Muscle of arm (tissue), 12 donors: ENCODE measurements around the gene CPNE7. TPM values are rescaled to one million over a fixed set of nuclear protein-coding genes. Genes with fewer than 3 reads are reported as not detected.
"Not testable (repeated sequence)": the region's sequence is repeated elsewhere in the genome, so short reads cannot be mapped to it uniquely, and the experiment has no call there.

Experiments used
- DNase-seq: peaks from one replicate; pipeline ENCODE4 v3.0.0-alpha.2; 2013
- polyA plus RNA-seq, 12 donors: library from polyadenylated mRNA; unstranded; fragments of 120-200 nt; gene quantifications; one replicate each; pipeline ENCODE4 v1.2.1, GENCODE V29; 2013; ENCODE audit not compliant: insufficient read length in 12 of 12

Gene CPNE7
- polyA plus RNA-seq, 12 donors, result 0.17 to 1.8 (median 0.29) TPM; not detected in 7

DNA sequence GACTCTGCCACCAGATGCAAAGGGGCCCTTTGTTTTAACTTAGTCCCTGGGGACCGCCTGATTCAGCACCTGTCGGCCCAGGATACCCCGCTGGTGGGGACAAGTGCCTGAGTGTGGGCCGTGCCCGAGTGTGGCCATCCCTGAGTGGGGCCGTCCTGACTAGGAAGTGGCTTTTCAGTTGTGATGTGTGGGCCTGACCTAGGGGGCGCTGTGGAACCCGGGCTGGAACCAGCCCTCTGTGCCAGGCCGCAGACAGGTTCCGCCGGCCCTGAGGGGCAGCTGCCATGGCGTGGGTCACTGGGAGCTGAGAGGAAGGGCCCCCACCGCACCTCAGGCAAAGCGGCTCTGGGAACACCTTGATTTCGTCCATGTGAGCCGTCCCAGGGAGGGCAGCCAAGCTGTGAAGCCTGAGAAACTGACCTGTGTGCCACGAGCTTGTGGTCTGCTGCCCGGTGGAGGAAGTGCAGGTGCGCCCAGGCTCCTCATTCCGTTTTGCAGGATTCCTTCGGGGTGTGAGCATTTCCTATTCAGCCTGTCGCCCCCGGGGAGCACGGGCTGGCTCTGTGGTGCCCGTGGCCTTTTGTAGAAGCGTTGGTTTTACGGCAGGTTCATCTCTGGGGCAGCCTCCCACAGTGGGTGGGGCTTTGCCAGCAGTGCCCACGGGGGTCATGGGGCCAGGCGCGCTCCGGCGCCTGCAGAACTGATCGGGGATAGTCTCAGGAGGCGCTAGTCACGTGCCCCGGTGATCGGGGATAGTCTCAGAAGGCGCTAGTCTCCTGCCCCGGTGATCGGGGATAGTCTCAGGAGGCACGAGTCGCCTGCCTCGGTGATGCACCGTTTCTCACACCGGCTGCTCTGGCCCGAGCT, 9.8 kb upstream of the CPNE7 start:
- no peak for DNase-seq

DNA sequence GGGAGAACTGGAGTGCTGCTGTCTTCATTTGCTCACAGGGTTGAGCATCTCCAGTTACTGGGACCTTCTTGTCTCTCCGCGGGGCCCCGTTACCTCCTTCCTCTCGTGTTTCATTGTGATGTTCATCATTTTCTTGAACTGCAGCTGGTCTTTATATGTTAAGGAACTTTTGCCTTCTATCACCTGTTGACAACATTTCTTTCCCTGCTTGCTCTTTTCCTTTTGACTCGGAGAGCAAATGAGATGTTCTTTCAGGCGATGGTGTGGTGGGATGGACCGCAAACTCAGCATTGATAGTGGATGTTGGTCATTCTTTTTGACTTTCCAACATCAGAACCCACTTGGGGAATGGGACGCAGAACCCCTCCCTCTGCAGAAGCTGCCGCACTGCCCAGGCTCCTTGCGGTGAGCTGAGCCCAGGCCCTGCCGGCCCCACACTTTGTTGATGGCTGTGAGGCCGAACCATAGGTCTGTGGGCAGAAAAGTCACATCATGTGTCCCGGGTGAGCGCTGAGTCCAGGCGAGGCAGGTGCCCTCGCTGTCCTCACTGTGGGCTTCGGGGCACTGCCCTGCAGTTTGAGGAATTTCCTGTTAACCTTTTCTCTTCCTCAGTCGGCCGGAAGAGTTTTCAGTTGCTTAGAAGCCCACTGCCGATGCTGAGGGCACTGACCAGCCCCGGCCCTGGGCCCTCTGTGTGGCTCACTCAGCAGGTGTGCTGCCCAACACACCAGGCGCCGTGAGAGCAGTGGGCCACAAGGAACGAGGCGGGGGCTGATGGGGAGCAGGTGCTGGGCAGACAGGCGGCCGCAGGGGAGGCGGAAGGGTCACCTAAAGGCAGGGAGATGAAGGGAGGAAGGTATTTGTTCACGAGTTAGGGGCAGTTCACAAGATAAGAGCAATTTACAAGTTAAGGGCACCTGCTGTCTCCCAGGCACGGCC, 7.6 kb upstream of the CPNE7 start:
- DNase-seq, result no peak

DNA sequence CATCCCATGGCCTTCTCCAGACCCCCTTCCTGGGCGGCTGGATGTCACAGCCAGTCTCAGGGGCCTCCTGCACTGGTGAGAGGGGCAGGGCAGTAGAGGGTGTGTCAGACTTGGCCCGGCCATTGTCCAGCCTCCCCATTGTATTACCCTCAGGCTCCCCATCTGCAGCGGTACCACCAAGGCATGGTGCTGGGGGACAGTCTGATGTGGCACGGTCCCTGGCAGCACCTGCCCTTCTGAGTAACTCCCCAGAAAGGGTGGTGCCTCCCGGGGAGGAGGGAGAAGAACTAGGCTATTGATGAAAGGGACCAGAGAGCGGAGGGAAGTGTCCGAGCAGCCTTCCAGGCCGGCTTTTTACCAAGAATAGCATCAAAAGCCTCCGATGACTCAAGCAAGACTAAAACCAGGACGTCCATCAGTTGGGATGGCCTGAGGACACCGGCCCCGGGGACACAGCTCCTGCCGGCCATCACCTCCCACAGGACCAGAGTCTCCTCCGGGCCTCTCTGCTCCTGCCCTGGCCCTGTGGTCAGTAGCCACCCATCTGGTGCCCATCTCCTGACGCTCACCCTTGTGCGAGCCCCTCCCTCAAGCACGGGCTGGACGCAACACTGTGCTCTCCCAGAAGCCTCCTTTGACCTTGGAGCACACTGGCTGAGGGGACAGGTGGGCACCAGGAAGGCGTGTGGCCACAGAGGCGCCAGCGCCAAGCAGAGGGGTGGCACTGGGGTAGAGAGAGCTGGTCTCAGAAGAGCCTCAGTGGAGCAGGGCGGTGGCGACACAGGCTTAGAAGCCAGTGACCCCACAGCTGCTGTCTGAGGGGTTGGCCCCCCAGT, 5.8 kb upstream of the CPNE7 start:
- no peak for DNase-seq

DNA sequence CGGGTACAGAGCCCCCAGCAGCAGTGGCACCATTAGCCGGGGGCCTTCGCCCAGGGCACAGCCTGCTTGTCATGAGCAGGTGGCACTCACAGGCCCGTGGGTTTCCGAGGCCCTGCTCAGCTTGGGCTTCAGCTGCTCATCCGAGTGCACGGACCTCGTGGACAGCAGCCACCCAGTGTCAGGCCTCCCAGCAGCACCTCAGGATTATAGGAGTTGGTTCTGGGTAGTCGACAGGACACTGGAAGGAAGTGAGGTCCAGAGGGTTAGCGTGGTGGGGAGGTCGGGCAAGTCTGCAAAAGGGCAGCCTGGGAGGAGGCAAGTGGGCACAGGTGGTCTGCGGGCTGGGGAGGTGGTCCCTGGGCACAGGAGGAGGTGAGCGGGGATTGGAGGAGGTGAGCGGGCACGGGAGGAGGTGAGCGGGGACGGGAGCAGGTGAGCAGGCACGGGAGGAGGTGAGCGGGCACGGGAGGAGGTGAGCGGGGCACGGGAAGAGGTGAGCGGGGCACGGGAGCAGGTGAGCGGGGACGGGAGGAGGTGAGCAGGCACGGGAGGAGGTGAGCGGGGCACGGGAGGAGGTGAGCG, 5.1 kb upstream of the CPNE7 start:
- no peak for DNase-seq

DNA sequence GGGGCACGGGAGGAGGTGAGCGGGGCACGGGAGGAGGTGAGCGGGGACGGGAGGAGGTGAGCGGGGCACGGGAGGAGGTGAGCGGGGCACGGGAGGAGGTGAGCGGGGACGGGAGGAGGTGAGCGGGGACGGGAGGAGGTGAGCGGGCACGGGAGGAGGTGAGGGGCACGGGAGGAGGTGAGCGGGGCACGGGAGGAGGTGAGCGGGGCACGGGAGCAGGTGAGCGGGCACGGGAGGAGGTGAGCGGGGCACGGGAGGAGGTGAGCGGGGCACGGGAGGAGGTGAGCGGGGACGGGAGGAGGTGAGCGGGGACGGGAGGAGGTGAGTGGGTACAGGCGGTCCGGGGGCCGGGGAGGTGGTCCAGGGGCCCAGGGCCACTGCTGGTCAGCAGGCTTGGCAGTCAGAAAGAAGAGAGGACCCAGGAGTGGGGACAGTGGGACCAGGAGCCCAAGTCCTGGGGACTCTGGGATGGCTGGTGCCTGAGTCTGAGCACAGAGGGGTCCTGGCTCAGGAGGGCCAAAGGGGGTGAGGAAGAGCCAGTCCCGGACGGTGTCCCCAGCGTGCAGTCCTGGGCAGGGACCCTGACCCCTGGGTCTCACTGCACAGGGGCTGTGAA, 4.5 kb upstream of the CPNE7 start:
- not testable (repeated sequence) for DNase-seq

DNA sequence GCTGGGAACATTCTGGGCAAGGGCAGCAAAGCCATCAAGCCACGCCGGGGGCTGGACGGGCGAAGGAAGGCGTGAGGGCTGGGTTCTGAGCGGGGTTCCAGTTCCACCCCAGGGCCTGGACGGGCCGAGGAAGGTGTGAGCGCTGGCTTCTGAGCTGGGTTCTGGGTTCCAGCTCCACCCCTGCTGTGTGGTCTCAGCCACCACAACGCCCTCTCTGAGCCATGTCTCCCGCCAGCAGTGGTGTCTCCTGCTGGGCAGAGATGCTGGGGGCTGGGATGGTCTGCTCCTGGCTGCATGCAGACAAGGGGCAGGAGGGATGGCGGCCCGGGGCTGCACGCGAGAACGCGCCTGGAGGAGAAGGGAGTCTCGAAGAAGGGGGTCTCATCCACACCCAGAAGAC, 3.9 kb upstream of the CPNE7 start:
- DNase-seq, result no peak

DNA sequence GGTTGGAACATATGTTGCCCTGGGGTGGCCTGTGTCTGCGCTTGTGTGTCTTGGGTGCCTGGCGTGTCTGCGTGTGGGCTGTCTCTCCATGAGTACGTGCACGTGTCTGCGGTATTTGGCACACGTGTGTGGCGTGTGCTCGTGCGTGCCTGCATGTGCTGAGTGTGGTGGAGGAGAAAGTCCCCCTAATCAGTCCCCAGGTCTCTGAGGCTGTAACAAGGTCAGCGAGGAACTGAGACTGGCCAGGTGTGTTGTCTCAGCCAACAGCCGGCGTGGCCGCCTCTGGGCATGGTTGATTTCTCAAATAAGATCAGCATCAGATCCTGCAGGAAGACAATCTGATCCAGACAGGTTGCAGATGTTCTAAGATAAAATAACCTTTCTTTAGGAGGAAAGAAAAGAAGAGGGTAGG, 3.5 kb upstream of the CPNE7 start:
- DNase-seq, result no peak

DNA sequence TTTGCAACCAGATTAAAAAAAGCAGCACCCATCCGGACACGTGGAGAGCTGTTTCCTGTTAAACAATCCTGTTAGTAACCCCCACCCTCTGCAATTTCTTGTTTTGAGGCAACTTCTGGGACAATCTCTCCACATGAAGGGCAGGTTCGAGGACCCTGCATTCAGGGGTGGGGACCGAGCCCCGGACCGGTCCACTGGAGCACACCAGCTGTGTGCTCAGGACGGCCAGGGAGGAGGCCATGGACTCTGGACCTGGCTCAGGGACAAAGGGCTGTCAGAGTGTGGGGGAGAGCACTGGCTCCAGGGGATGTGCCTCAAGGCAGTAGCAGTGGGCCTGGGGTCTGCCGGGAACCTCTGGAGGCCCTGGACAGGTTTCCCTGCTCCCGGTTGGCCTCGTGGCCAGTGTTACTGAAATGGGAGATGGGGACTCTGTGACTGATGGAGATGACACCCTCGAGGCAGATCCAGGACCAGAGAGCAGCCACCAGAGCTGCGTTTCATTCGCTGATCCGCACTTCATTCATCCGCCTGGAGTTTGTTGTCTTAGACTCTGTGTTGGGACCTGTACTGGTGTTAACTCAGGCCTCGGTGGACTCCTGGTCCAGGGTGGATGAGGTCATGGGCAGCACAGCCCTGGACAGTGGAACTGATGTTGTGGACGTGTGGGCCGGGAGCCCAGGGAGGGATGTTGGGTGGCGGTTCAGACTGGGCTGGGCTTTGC, 2.9 kb upstream of the CPNE7 start:
- DNase-seq, result no peak

DNA sequence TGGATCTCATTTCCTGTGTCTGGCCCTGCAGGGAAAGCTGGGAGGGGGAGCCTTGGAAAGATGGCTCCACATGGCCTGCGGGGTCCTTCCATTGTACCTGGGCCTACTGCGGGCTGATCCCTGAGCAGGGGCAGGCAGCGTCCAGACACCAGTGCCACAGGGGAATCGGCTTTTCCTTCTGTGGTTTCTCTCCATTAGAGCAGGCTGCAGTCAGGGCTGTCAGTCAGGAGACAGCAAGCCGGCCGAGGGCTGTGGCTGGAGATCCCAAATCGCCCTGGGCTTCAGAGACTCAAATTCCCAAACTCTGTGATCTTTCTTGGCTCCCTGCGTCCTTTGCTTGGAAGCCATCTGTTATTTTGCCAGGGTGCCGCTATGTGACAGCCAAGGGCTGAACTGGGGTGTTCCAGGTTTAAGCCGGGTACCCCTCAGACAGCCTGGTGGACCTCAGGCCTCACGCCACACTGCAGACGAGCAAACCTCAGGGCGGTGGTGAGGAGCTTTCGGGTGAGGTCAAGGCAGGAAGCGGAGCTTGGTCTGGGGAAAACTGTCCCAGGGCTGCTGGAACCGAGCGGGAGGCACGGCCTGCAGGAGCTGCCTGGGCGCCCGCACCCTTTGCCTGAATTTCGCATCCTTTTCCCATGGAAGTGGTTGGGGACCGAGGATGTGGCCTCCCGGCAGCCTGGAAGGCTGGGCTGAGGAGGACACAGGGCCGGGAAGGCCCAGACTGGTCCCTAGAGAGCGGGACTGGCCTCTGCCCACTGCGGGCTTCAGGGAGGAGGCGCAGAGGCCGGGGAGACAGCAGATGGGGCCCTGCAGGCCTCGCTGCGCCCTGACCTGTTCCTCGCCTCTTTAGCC, 1.5 kb upstream of the CPNE7 start:
- DNase-seq, result no peak

DNA sequence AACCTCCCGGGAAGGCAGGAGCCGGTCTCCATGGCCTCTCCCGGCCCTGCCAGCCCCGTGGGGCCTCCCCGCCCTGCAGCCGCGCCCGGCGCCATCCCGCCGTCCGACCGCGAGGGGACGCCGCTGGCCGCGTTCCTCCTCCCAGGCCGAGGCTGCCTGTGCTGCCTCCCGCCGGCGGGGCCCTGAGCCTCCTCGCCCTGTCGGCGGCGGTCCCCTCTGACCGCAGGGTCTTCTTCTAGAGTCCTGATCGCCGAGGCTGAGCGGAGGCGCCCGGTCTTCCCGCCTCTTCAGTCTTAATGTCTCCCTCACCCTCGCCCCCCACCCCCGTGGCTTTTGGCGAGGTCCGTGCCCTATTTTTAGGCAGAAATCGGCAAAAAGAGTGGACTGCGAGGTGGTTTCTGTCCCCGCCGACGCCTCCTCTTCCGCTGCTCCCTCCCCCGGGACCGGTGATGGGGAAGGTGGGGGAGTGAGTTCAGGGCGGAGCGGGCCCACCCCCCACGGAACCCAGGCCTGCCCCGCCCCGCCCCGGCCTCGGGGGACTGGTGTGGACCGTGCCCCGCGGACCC, 794 bp upstream of the CPNE7 start:
- no peak for DNase-seq

DNA sequence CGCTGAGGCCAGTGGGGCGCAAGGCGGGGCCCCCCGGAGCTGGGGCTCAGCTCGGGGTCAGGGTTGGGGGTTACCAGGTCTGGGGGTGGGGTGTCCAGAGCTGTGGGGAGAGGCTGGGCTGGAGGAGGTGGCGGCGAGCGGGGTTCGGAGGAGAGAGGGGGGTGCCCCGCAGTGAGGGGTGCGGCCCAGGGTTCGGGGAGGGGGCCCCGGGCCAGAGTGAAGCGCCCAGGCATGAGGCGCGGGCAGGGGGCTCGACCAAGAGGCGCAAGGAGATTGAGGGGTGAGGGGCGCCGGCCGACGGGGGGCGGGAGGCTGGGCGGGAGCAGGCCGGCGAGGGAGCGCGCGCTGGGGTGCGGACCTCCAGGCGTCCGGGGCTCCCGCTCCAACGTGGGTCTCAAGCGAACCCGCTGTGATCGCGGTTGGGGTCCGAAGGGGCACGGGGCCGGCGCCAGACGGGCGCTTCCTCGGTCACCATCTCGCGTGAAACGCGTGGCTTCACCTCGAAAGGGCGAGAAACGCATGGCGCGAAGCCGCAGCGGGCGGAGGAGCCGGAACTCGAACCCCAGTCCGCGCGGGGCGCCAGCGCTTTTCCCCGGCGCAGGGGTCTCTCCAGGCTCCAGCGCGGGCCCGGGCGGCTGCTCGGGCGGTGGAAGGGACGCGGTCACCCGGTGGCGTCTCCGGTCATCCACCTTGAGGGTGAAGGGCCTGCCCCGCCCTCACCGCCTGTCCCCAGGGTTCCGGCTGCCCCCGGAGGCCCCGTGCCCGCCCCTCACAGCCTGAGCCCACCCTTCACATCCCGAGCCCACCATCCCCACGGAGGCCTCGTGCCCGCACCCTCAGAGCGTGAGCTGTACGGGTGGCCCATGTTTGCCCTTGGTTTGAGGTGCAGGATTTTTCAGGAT, 846 bp downstream of the CPNE7 start:
- no peak for DNase-seq

DNA sequence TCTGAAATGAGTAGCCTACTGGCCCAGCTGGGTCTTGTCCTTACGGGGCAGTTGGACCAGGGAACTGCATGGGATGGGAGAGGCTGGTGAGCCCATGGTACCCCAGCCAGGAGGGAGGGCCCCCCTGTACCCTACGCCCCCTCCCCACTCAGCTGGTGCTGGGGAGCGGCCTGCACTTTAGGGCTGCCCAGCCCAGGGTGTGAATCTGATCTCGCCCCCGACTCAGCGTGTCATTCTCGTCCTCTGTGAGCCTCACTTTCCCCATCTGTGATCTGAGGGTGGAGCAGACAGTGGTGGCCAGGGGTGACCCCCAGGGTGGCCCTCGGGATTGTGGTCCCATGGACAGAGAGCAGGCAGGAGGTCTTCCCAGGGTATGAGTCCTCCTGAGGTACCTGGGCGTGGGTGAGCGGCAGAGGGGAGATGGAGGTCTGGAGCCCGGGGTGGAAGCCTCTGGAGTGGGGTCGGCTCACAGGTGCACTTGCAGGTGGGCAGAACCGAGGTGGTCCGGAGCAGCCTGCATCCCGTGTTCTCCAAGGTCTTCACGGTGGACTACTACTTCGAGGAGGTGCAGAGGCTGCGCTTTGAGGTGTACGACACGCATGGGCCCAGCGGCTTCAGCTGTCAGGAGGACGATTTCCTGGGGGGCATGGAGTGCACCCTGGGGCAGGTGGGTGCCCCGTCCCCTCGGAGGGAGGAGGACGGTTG, 1.6 kb downstream of the CPNE7 start:
- no peak for DNase-seq

DNA sequence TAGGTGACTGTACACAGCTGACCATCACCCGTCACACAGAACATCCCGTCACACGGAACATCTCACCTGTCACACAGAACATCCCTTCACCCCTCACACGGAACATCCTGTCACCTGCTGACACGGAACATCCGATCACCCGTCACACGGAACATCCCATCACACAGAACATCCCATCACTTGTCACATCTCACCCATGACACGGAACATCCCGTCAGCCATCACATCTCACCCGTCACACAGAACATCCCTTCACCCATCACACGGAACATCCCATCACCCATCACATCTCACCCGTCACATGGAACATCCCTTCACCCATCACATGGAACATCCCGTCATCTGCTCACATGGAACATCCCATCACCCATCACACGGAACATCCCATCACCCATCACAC, 3.8 kb downstream of the CPNE7 start:
- DNase-seq, result no peak

DNA sequence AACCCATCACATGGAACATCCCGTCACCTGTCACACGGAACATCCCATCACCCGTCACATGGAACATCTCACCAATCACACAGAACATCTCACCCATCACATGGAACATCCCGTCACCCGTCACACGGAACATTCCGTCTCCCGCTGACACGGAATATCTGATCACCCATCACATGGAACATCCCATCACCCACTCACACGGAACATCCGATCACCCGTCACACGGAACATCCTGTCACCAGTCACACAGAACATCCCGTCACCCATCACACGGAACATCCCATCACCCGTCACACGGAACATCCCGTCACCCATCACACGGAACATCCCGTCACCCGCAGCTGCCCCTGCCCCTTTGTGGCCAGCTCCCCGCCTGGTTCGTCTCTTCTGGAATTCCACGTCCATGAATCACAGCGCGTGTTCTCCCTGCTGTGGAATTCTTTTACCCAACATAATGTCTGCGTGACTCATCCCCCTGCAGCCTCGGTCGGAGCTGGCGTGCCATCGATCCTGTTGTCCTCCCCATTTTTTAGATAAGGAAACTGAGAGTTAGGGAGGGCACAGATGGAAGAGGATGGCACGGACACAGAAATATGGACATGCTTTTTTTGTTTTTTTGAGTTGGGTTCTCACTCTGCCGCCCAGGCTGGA, 5.6 kb downstream of the CPNE7 start:
- no peak for DNase-seq

DNA sequence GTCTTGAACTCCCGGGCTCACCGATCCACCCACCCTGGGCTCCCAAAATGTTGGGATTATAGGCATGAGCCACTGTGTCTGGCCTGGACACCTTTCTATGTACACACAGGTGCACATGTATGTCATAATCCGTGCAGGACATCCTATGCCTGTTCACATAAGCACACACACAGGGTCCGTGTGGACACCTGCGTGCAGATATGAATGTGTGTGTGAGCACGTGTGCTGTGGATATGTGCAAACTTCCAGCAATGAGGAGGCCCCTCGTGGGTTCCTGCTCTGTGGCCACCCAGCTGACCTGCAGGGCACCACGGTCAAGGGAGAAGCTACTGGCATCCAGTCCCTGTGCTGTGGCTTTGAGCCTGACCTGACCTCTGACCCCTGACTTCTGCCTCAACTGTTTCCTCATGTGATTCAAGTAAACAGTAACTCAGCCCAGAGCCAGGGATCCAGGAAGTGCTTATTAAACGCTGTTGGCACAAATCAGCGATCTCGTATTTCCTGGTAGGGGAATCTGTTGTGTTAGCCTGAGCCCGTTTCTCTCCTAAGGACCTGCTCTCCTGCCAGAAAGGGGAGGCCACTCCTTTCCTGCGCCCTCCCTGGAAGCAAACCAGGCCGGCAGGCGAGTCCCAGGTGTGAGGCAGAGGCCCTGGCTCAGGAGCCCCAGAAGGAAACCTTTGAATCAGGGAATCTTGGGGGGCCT, 6.5 kb downstream of the CPNE7 start:
- DNase-seq, result no peak

DNA sequence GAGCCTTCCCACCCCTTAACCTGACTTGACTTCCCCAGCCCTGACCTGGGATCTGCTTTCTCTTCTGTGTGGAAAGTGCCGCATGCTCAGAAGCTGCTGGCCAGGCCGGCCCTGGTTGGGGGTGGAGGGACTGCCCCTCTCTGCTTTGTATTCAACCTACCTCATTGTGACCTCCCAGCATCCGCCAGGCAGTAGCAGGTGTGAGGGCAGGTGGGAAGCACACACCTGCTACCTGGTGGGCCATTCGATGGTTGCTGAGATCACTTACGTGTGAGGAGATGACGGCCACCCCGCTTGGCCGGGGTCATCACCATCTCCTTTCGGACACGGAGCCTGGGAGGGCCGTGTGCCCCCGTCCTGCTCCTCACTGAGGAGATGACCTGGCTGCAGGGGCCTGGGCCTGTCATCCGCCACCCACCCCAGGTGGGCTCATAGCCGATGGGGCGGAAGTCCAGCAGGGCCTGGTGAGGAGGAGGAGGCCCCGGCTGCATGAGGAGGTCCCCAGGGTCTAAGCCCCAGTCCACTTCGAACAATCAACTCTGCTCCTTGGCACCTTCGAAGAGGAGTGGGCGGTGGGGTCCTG, 7.1 kb downstream of the CPNE7 start:
- DNase-seq, result no peak
